UCSD-AML1 (cell line): ENCODE results near the gene TMC7.
"Not testable (repeated sequence)": the region's sequence is repeated elsewhere in the genome, so short reads cannot be mapped to it uniquely, and the experiment has no call there.

Source experiments
- DNase-seq: peaks from one replicate; lab custom pipeline; 2025; ENCODE audit not compliant: unreplicated experiment; lab: John Stamatoyannopoulos, UW

TMC7 gene

DNA sequence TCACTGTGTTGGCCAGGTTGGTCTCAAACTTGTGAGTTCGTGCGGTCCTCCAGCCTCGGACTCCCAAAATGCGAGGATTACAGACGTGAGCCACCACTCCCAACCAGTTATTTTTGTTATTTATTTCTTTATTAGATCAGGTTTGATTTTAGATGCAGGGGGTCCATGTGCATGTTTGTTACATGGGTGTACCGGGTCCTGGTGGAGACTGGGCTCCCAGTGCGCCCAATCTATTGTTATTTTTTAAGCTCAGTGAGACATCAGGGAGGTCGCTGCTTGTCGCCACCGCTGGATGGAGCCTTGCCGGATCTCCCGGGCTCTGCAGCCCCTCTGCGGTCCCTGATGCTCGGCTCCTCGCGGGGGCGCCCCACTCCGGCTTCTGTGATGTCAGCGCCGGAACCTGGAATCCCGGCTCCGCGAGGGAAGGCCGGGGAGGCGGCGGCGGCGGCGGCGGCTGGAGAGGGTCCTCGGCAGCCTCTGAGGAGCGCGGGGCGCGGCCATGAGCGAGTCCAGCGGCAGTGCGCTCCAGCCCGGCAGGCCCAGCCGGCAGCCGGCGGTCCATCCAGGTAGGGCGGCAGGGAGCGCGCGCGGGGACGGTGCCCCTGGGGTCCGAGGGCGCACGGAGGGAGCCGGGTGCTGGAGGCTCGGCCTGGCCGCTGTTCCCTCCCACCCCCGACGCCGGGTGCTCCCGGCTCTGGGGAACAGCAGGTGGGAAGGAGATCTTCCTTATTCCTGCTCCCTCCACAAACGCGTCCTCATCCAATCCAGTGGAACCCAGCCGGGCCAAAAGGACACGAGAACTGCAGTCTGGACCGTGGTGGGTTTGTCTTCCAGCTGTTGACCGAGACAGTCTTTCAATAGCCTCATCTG is at the start of gene TMC7:
Gene TMC7 (plus strand): TSS at position 370 of the 870 bp plus-strand sequence. CDS start 130 bp downstream, at position 500.
- peak; percentile 78 for DNase-seq

DNA sequence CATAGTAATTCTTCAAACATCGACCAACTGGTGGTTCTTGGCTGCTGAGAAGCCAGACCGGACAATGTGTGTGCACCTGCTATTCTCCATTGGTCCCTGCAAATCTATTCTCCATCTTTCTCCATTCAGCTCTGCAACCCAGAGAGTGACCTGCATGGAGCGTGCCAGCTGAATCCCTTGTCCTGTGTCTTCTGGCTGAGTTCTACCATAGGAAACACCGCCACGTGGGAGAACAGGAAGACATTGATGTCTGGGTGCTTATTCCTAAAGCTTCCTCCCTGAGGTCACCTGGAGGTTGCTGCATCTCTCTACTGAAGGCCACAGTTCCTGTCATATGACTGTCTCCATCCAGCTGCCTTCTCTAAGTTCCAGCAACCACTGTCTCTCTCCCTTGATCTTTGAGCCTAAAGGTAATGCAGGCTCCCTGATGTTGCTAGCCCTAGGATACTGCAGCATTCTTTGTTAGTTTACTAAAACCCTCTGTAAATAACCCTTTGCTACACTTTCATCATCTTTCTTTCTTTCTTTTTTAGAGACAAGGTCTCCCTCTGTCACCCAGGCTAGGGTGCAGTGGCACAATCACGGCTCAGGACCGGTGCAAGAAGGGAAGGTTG is 46.9 kb upstream of the TMC7 start:
- DNase-seq = no peak

DNA sequence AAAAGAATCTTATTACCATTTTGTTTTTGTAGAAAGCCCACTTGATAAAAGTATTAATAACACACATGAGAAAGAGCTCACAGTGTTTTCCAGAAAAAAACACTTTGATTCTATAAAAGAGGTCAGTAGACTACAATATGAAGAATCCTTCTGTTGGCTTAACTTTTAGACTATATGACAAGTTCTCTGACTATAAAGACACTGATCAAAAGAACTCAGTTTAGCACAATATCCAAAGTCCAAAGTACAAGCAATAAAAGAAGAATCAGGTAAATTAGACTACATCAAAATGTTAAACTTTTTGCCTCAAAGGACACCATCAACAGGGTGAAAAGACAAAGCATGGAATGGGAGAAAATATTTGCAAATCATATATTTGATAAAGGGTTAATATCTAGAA is 46.3 kb upstream of the TMC7 start:
- no peak for DNase-seq

DNA sequence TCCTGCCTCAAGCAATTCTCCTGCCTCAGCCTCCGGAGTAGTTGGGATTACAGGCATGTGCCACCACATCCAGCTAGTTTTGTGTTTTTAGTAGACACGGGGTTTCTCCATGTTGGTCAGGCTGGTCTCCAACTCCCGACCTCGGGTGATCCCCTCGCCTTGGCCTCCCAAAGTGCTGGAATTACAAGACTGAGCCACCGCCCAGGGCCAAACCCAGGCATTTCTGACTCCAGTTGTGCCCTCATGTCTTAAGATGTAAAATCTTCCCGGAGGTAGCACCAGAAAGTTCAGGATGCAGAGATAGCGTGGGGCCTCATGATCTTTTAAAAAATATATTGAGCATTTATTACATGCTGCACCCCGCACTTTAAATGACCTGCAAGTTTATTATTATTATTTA is 44.7 kb upstream of the TMC7 start:
- DNase-seq = no peak

DNA sequence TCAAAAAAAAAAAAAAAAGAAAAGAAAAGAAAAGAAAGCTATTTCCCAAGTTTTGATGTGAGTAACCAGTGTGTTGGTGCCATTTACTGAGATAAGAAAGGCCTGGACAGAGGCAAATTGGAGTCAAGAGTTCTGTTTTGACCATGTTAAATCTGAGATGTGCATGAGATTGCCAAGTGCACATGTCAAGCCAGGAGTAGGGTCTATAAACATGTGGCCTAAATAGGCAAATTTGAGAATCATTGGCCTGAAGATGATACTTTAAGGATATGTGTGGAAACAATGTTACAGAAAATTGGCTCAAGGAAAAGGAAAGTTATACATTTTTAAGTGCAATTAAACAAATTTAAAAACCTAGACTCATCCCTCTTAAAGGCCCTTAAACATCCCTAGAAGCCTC is 42.3 kb upstream of the TMC7 start:
- no peak for DNase-seq

DNA sequence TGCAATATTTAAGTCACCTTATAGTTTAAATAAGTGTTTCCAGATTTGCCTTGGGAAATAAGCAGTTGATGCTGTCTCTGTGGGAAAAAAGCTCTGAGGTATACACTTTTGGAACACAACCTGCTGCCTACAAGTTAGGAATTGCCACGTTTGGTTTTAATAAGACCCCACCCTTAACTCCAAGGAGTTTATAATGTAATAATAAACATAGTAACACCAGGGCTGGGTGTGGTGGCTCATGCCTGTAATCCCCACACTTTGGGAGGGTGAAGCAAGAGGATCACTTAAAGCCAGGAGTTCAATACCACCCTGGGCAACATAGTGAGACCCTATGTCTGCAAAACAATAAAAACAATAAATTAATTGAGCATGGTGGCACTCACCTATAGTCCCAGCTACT is 41.7 kb upstream of the TMC7 start:
- DNase-seq = no peak

DNA sequence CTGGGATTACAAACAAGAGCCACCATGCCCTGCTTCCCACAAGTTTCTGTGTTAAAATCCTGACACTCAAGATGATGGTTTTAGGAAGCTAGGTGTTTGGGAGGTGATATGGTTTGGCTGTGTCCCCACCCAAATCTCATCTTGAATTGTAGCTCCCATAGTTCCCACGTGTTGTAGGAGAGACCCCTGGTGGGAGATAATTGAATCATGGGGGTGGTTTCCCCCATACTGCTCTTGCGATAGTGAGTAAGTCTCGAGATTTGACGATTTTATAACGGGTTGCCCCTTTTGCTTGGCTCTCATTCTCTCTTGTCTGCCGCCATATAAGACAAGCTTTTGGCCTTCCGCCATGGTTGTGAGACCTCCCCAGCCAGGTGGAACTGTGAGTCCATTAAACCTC is 40.3 kb upstream of the TMC7 start:
- DNase-seq = no peak

DNA sequence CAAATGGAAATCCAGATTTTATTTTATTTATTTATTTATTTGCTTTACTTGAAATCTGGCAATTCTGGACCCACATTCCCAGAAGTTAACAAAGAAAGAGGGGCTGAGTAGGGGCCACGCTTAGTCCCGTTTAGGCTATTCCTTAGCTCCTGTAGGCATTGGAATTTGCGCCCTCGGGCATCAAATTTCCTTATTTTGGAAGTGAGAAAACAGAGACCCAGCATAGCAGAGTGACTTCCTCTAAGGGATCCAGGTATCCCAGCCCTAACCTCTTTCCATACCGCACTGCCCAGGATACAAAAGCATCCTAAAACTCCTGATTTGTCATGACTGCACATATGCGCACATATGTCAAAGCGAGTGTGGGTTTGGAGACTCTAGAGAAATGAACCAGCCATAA is 38.5 kb upstream of the TMC7 start:
- no peak for DNase-seq

DNA sequence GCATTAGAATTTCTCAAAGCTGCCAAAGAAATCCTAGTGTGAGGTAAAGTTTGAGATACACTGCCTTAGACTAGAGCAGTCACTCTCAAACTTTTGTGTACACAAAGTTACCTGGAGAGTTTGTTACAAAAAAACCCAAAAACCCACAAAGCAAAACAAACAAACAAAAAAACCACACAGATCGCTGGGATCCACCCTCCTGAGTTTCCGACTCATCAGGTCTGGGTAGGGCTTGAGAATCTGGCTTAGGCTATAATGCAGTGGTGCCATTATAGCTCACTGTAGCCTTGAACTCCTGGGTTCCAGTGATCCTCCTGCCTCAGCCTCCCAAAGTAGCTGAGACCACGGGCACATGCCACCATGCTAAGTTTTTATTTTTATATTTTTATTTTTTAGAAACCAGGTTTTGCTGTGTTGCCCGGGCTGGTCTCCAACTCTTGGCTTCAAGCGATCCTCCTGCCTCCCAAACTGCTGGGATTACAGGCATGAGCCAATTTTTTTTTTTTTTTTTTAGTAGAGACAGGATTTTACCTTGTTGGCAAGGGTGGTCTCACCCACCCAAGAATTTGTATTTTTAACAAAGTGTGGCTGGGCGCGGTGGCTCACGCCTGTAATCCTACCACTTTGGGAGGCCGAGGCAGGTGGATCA is 35.2 kb upstream of the TMC7 start:
- DNase-seq = no peak

DNA sequence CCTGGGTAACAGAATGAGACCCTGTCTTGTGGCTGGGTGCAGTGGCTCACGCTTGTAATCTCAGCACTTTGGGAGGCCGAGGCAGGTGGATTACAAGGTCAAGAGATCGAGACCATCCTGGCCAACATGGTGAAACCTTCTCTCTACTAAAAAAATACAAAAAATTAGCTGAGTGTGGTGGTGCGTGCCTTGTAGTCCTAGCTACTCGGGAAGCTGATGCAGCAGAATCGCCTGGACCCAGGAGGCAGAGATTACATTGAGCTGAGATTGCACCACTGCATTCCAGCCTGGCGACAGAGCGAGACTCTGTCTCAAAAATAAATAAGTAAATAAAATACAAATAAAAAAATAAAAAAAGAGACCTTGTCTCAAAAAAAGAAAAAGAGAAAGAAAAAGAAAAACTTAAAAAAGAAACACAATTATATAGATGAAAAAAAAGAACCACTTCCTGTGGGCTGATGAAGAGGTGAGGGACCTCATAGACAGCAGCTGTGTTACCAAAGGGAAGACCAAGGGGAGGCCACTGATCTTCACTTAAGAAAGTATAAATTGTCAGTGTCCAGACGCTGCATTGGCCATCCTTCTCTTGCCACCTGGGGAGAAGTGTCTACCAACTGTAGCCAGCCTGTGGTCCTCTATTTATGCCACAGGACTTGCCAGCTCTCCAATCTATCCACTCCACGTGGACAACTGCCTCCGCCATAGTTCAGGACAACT is 33.1 kb upstream of the TMC7 start:
- DNase-seq = no peak

DNA sequence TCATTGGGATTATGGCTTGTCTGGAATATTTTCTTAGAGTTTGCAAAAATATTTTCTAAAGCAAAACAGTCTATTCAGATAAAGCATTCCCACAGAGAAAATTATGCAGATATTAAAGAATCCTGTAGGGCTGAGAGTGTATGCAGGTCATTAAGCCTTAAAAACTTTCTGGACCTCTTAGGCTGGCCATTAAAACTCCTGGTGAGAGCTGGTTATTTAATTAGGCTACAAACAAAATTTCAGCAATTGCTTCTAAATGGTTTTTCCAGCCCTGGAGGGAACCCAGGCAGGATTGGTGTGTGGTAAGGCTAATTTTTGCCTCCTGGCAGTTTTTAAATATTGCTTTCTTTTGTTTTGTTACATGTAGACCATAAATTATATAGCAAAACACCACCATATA is 30.2 kb upstream of the TMC7 start:
- no peak for DNase-seq

DNA sequence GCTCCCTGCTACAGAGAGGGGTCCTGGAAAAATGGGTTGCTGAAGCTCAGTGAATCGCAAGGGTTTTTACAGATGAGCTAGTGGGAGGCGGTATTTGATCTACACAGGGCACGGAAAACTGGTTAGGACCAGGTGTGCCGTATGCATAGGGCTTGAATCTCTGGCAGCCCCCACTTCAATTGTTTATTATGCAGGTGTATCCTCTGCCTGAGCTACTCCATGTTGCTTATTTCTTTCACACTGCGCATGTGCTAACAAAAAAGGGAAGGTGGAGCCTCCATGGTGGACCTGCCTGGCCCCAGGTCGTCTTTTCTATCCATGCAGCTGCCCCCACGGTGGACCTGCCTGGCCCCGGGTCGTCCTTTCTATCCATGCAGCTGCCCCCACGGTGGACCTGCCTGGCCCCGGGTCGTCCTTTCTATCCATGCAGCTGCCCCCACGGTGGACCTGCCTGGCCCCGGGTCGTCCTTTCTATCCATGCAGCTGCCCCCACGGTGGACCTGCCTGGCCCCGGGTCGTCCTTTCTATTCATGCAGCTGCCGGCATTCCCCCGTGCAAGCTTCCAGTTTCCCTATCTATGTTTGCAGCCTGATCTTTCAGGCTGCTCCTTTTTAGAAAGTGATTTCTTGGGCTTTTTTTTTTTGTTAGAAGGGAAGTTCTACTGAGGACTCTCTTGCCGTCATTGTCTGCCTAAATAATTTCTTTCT is 27.7 kb upstream of the TMC7 start:
- not testable (repeated sequence) for DNase-seq

DNA sequence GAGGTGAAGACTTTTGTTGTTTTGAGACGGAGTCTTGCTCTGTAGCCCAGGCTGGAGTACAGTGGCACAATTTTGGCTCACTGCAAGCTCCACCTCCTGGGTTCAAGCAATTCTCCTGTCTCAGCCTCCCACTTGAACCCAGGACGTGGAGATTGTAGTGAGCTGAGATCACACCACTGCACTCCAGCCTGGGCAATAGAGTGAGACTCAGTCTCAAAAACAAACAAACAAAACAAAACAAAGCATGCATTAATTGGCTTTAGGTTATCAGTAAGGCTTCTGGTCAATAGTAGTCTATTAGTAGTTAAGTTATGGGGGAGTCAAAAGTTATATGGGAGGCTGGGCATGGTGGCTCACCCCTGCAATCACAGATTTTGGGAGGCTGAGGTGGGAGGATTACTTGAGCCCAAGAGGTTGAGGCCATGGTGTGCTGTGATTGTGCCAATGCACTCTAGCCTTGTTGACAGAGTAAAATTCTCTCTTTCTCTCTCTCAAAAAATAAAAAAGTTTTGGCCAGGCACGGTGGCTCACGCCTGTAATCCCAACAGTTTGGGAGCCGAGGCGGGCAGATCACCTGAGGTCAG is 27.0 kb upstream of the TMC7 start:
- DNase-seq = not testable (repeated sequence)

DNA sequence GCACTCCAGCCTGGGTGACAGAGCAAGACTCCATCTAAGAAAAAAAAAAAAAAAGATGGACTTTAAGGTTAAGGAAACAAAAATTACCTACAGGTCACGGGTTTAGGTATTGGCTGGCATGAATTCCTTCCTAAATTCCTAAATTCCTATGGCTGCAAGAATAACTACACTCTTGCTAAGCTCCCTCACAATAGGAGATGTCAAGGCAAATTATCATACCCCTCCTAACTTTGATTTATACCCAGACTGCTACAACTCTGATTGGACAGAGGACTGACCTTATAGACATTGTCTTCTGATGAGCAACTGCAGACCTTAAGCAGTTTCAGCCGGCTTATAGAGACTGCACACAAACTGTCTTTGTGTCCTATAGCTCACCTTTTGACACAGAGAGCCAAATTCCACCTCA is 25.1 kb upstream of the TMC7 start:
- no peak for DNase-seq

DNA sequence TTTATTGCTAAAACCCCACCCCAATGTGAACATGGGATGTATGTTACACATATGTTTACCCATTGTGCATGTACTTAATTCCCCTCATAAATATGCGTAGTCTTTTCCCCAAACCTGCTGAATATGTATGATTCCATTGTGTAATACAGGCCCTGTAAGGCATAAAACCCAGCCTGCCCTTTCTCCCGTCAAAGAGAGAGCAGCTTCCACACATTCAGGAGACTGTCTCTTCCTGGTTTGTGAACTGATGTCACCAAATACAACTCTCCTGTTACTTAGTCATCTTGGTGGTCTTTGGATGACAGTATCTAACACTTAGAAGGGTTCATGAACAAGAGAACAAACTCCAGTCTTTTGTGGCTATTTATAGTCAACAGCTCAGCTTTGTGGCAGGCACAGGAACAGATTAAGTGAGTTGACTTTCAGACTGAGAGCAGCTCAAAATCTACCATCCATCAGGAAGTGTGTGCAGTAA is 24.7 kb upstream of the TMC7 start:
- DNase-seq = no peak

DNA sequence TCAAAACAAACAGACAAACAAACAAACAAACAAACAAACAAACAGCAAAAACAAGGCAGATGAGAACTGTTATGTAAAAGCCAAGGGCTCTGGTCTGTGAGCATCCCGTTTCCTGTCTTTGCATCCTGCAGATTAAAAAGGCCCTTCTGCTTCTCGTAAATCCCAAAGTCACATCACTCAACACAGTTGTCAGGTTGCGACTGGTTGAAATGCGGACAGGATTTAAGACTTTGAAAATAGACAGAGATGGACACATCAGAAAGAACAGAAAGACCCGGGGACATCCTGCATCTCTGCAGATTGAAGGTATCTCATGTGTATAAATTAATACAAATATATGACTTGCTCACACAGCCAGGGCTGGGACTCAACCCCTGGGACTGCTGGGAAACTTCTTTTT is 18.2 kb upstream of the TMC7 start:
- no peak for DNase-seq

DNA sequence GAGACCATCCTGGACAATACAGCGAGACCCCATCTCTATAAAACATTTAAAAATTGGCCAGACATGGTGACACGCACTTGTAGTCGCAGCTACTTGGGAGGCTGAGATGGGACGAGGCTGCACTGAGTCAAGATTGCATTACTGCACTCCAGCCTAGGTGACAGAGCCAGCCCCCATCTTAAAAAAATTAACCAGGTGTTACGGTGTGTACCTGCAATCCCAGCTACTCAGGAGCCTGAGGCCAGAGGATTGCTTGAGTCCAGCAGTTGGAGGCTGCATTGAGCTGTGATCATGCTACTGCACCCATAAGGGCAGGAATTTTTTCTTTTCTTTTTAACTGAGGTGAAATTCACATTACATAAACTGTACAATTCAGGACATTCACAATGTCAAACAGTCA is 16.9 kb upstream of the TMC7 start:
- no peak for DNase-seq

DNA sequence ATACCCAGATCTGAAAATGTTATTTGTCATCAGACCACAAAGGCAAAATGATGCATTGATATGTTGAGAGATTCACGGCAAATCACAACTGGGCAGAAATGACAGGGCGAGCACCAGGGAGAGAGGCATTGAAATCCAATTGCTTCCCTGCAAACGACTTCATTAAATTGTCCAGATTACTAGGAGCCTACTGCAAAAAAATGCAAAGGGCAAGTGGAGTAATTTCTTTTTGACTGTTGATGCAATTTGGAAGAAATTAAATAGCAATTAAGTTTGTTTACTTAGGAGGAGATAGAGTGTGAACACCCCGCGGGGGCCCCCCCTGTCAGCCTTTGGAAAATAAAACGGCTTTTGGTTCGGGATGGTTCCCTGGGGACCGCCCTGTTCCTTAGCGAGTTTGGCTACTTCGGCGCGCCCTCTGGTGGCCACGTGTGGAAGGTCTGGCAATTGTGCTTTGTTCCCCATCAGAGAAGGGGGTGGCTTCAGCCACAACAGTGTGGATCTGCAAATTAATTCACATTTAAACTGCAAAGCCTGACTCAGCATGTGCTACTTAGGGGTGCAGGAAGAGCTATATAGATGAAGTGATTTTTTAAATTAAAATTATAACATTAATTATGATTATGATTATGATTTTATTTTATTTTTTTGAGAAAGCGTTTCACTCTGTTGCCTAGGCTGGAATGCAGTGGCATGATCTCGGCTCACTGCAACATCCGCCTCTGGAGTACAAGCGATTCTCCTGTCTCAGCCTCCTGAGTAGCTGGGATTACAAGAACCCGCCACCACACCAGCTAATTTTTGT is 14.5 kb upstream of the TMC7 start:
- peak; percentile 78 for DNase-seq

DNA sequence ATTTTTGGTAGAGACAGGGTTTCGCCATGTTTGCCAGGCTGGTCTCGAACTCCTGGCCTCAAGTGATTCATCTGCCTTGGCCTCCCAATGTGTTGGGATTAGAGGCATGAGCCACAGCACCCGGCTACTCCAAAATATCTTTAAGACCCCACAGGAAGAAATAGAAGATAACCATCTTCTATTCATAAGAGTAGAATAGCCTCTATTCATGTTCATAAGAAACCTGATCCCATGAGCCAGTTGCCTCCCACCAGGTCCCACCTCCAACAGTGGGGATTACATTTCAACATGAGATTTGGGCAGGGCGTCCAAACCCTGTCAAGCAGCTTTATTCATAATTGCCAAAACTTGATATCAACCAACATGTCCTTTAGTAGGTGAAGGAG is 13.9 kb upstream of the TMC7 start:
- no peak for DNase-seq

DNA sequence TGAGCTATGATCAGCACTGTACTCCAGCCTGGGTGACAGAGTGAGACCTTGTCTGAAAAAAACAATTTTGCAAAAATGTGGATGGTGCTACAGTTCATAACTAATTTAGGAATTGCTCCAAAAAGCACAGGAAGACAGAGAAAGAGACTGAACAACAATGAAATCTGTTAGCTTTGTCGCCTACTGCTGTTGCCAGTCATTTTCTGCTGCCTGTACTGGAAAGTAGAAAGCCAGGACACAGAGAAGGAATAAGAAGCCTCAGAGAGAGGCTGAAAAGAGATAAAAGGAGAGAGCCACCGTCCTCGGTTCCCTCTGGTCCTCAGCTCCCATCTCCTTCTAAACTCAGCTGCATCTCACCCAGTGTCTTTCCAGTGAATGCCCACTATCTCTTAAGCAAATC is 8.6 kb upstream of the TMC7 start:
- no peak for DNase-seq
